ENCODE measurements around the gene ZBTB1. TPM values are rescaled to one million over a fixed set of nuclear protein-coding genes. Genes with fewer than 3 reads are reported as not detected.
A peak's percentile ranks its signal among the peaks of the same experiment; 100 is the strongest.
"Not testable (repeated sequence)": the region's sequence is repeated elsewhere in the genome, so short reads cannot be mapped to it uniquely, and the experiment has no call there.

The ZBTB1 gene
- total RNA-seq, 2 donors from 2014 or later, result 109 to 137 TPM

DNA sequence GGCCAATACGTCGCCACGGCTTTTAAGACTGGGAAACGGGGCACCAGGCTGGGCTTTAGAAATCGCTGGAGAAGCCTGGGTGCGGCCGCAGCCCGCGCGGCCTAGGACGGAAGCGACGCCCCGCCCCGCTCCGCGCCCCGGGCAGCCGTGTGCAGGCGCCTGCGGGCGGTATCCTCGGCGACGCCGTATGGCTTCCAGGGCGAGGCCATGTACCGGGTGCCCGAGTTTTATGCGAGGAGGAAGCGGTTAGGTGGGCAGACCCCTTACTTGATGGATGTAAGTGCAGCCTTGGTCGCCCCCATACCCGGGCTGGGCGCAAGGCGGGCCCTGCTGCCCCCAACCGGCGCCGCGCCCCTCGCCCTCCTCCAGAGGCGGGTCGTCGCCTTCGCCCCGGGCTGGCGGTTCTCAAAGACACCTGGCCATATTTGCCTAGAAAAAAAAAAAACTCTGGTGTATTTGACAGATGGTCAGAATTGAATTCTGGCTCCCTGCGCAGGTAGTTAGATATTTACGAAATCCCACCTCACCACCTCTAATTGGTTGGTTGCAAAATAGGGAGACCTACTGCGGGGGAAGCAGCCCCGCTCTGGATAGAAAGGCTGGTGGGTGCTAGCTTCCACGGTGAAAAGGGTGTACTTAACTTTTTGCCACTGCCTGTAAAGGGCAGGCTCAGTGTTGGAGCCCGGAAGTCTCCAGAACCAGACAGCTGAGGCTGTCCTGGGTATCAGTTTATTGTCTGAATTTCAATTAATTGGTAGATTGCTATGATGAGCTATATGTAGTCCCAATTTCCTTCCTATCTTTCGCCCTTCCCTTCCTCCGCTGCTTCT is 45.4 kb downstream of the ZBTB1 start, which contains the start of gene PPP1R36:
TSS of gene PPP1R36 (plus strand) at position 171 of the 830 bp plus-strand sequence. CDS start at position 208, 37 bp downstream.
- H3K27ac Mint-ChIP-seq, result no peak within 1 kb of the TSS
- H3K4me3 Mint-ChIP-seq, result peak within 1 kb of the TSS; percentile 85

DNA sequence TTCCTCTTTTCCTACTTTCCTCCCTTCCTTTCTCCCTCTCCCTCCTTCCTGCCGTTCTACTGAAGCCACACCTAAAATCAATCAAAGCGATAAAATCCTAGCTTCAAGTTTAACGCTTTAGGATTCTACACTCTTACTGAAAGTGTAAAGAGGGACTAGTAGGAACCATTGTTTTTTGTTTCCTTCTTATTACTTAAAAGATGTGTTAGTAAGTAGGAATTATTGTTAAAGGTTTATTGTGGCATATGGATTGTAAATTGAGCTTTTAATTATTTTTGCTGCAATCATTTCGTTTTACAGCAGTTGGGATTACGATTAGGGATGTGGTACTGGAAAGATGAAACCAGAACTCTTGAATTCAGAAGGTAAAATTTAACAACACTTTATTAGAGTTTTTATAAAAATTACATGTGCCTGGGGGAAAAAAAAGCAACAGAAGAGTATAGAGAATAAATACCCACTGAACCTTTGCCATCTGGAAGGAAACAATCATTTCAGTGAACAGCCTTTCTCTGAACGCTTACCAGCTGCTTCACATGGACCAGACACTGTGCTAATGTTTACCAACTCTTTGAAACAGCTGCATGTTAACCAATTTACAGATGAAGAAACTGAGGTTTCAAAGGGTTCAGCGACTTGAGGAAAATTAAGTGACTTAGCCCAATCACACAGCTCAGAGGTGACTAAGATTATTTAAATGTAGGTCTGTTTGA is 46.2 kb downstream of the ZBTB1 start:
- ATAC-seq (no peak), DNase-seq (no peak)
- Mint-ChIP-seq H3K27ac (no peak overlapping the region), H3K36me3 (ENCODE audit: low read depth) (peaks cover 2% of the 10 kb centered on the region), H3K4me3 (peak overlapping the region; percentile 85), H3K4me1 (peaks cover 17% of the 10 kb centered on the region), H3K27me3 (peaks cover 6% of the 10 kb centered on the region)
- no peaks in the 10 kb centered on the region for H3K9me3 ChIP-seq (ENCODE audit: control insufficient read depth, low read length, poor library complexity, severe bottlenecking)

More for the DNA sequence above, 45.4 kb downstream of the ZBTB1 start, which contains the start of gene PPP1R36:
- Mint-ChIP-seq H3K36me3 (ENCODE audit: low read depth) (peaks cover 2% of the 10 kb centered on the region), H3K27me3 (peaks cover 6% of the 10 kb centered on the region), H3K4me1 (peaks cover 17% of the 10 kb centered on the region)
- DNase-seq (peak; percentile 27 to 42 (median 31)), ATAC-seq (peak; percentile 99)
- H3K9me3 ChIP-seq (ENCODE audit: control insufficient read depth, low read length, poor library complexity, severe bottlenecking), result no peaks in the 10 kb centered on the region

DNA sequence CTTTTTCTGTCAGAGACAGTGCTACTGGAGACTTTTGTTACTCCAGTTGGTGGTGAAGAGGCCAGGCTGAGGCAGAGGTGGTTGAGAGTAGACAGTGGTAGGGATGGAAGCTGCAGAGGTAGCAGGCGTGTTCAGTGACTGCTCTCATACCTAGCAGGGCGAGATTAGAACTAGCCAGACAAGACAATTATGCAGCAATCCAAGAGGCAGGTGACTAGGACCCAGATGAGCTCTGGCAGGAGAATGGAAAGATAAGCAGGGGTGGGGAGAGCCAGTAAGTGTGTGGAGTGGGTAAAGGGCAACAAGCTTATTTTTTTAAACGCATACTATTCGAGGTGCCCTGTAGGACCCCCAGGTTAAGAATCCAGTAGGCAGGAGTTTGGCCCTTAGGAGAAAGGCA is 50.0 kb downstream of the ZBTB1 start:
- Mint-ChIP-seq H3K27ac (no peak overlapping the region), H3K4me1 (peaks cover 12% of the 10 kb centered on the region), H3K36me3 (ENCODE audit: low read depth) (peaks cover 2% of the 10 kb centered on the region), H3K27me3 (peaks cover 10% of the 10 kb centered on the region), H3K4me3 (no peak overlapping the region)
- DNase-seq, result no peak
- no peaks in the 10 kb centered on the region for H3K9me3 ChIP-seq (ENCODE audit: control insufficient read depth, low read length, poor library complexity, severe bottlenecking)
- no peak for ATAC-seq

DNA sequence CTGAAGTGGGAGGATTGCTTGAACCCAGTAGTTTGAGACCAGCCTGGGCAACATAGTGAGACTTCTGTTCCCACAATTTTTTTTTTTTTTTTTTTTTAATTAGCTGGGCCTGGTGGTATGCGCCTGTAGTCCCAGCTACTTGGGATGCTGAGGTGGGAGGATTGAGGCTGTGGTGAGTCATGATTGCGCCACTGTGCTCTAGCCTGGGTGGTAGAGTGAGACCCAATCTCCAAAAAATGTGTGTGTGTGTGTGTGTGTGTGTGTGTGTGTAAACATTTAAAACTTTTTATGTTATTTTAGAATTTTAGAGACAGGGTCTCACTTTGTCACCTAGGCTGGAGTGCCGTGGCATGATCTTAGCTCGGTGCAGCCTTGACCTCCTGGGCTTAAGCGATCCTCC is 52.0 kb downstream of the ZBTB1 start:
- H3K27ac Mint-ChIP-seq, result no peak overlapping the region
- H3K36me3 Mint-ChIP-seq (ENCODE audit: low read depth), result peaks cover 2% of the 10 kb centered on the region
- DNase-seq (no peak), ATAC-seq (no peak)
- H3K4me1 Mint-ChIP-seq, result peaks cover 15% of the 10 kb centered on the region
- H3K9me3 ChIP-seq (ENCODE audit: control insufficient read depth, low read length, poor library complexity, severe bottlenecking), result no peaks in the 10 kb centered on the region
- H3K27me3 Mint-ChIP-seq, result peaks cover 4% of the 10 kb centered on the region
- H3K4me3 Mint-ChIP-seq, result no peak overlapping the region

DNA sequence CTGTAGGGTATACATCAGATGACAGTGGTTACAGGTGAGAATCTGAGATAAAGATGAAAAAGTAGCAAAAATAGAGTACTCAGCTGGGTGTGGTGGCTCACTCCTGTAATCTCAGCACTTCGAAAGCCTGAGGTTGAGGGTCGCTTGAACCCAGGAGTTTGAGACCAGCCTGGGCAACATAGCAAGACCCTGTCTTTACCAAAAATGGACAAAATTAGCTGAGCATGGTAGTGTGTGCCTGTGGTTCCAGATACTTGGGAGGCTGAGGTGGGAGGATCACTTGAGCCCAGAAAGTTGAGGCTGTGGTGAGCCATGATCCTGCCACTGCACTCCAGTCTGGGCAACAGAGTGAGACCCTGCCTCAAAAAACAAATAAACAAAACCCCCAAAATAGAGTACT is 53.6 kb downstream of the ZBTB1 start:
- H3K27me3 Mint-ChIP-seq; ATAC-seq; H3K9me3 ChIP-seq (ENCODE audit: control insufficient read depth, low read length, poor library complexity, severe bottlenecking); DNase-seq; H3K36me3 Mint-ChIP-seq (ENCODE audit: low read depth); H3K27ac Mint-ChIP-seq; H3K4me3 Mint-ChIP-seq: not testable (repeated sequence)
- H3K4me1 Mint-ChIP-seq, result peaks cover 15% of the 10 kb centered on the region

DNA sequence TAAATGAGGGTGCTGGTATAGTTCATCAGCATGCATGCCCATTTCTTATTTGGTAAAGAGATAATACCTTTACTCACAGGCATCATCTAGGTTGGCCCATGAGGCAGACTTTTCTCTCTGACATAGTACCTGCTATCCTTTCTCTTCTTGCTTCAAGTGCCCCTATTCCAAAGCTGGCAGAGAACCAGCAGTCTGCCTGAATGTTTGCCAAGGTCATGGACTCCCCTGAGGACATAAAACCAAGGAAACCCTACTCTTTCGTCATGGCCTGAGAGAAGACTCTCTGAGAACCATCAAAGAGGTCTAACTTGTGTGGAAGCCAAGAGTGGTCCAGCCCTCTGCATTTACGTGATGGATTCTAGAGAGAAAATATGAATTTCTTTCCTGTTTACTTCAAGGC is 57.1 kb downstream of the ZBTB1 start:
- Mint-ChIP-seq H3K27me3 (peaks cover 9% of the 10 kb centered on the region), H3K4me1 (peaks cover 12% of the 10 kb centered on the region), H3K4me3 (no peak overlapping the region), H3K27ac (no peak overlapping the region), H3K36me3 (ENCODE audit: low read depth) (no peaks in the 10 kb centered on the region)
- DNase-seq (no peak), ATAC-seq (no peak)
- no peaks in the 10 kb centered on the region for H3K9me3 ChIP-seq (ENCODE audit: control insufficient read depth, low read length, poor library complexity, severe bottlenecking)

DNA sequence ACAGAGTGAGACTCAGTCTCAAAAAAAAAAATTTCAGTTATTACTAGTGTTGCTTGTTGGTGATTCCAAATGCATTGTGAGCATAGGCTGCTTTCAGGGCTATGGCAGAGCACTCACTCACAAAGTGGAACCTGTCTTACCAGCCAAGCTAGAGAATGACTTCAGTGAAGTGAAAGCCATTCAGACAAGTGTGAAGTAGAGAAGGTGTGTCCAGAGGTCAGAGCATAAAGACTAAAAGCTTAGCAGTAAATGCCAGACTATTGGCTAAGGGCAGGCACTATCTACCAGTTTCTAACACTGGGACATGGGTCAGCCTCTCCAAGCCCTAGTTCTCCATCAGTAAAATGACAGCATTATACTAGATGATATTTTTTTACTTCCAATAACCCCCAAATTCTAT is 57.9 kb downstream of the ZBTB1 start:
- Mint-ChIP-seq H3K4me1 (peaks cover 12% of the 10 kb centered on the region), H3K4me3 (no peak overlapping the region), H3K27ac (no peak overlapping the region), H3K36me3 (ENCODE audit: low read depth) (no peaks in the 10 kb centered on the region), H3K27me3 (peaks cover 9% of the 10 kb centered on the region)
- H3K9me3 ChIP-seq (ENCODE audit: control insufficient read depth, low read length, poor library complexity, severe bottlenecking), result no peaks in the 10 kb centered on the region
- no peak for DNase-seq
- no peak for ATAC-seq

DNA sequence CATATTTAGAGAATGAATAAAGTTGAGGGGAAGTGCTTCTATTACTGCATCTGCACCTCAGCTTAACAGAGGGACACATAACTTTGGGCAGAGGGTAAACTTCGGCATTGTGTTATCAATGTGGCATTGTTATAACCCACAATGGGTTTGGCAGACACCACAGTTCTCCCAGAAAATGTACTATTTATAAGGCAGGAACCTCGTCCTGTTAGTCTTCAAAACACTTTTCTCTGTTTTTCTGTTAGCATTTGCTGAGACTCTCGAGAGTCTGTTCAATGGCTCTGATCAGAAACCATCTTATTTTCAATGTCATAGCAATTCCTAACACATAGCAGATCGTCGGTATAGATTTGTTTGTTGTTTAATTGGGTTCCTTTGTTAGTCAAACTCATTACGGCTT is 59.1 kb downstream of the ZBTB1 start:
- H3K27me3 Mint-ChIP-seq, result peaks cover 5% of the 10 kb centered on the region
- ATAC-seq (no peak), DNase-seq (no peak)
- no peaks in the 10 kb centered on the region for H3K9me3 ChIP-seq (ENCODE audit: control insufficient read depth, low read length, poor library complexity, severe bottlenecking)
- H3K4me3 Mint-ChIP-seq, result no peak overlapping the region
- H3K4me1 Mint-ChIP-seq, result peaks cover 12% of the 10 kb centered on the region
- no peak overlapping the region for H3K27ac Mint-ChIP-seq
- no peaks in the 10 kb centered on the region for H3K36me3 Mint-ChIP-seq (ENCODE audit: low read depth)

DNA sequence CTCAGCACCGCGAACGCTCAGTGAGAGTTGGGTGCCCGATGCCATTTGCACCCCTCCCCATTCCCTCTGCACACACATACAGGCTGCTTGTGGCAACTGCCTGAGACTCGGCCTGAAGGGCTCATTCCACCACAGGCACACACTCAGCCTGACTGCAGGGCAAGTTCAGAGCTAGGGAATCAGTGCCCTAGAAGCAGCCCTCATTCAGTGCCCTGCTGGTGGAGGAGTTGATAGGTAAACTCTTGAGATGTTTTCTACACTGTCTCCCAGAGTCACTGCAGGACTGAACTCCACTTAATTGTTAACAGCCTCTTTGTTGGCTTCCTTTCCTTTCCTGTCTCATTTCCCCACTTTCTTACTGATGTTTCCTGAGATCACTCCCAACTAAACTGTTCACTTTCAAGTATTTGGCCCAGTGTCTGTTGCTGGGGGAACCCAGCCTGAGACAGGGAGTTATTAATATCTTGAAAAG is 62.1 kb downstream of the ZBTB1 start:
- ATAC-seq (no peak), DNase-seq (no peak)
- Mint-ChIP-seq H3K27ac (no peak overlapping the region), H3K4me1 (peaks cover 2% of the 10 kb centered on the region), H3K4me3 (no peak overlapping the region), H3K27me3 (peaks cover 5% of the 10 kb centered on the region), H3K36me3 (ENCODE audit: low read depth) (no peaks in the 10 kb centered on the region)
- H3K9me3 ChIP-seq (ENCODE audit: control insufficient read depth, low read length, poor library complexity, severe bottlenecking), result no peaks in the 10 kb centered on the region

DNA sequence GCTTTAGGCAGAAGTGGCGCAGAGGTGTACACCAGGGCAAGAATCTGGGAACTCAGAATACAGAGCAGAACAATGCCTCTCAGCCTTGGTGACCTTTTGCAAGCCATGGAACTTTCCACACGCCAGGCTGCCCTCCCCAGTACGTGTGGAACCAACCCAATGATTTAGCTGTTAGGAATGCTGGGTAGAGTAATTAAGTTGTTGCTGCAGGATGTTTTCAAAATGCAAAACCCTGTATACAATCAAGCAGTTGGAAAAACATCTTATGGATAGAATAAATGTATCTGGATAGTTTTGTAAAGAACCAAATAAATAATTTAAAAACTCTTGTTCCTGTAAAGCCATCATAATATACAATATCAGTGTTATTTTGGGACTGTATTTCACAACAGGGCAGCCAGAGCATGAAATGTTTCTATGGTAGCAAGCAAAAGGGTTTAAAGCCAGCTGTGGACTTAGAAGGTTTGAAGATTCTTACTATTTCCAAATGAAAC is 64.6 kb downstream of the ZBTB1 start:
- H3K4me3 Mint-ChIP-seq, result no peak overlapping the region
- DNase-seq (no peak), ATAC-seq (no peak)
- H3K9me3 ChIP-seq (ENCODE audit: control insufficient read depth, low read length, poor library complexity, severe bottlenecking), result no peaks in the 10 kb centered on the region
- no peak overlapping the region for H3K27ac Mint-ChIP-seq
- peaks cover 5% of the 10 kb centered on the region for H3K27me3 Mint-ChIP-seq
- no peaks in the 10 kb centered on the region for H3K4me1 Mint-ChIP-seq
- no peaks in the 10 kb centered on the region for H3K36me3 Mint-ChIP-seq (ENCODE audit: low read depth)

DNA sequence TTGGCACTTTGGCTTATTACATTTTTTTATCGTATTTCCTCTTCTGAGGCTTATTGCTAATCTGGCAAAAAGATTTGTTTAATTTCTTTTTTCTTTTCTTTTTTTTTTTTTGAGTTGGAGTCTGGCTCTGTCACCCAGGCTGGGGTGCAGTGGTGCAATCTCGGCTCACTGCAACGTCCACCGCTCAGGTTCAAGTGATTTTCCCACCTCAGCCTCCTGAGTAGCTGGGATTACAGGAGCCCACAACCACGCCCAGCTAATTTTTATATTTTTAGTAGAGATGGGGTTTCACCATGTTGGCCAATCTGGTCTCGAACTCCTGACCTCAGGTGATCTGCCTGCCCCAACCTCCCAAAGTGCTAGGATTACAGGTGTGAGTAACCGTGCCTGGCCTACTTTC is 65.1 kb downstream of the ZBTB1 start:
- ATAC-seq; H3K4me3 Mint-ChIP-seq; DNase-seq; H3K9me3 ChIP-seq (ENCODE audit: control insufficient read depth, low read length, poor library complexity, severe bottlenecking); H3K27ac Mint-ChIP-seq; H3K36me3 Mint-ChIP-seq (ENCODE audit: low read depth); H3K4me1 Mint-ChIP-seq; H3K27me3 Mint-ChIP-seq: not testable (repeated sequence)

DNA sequence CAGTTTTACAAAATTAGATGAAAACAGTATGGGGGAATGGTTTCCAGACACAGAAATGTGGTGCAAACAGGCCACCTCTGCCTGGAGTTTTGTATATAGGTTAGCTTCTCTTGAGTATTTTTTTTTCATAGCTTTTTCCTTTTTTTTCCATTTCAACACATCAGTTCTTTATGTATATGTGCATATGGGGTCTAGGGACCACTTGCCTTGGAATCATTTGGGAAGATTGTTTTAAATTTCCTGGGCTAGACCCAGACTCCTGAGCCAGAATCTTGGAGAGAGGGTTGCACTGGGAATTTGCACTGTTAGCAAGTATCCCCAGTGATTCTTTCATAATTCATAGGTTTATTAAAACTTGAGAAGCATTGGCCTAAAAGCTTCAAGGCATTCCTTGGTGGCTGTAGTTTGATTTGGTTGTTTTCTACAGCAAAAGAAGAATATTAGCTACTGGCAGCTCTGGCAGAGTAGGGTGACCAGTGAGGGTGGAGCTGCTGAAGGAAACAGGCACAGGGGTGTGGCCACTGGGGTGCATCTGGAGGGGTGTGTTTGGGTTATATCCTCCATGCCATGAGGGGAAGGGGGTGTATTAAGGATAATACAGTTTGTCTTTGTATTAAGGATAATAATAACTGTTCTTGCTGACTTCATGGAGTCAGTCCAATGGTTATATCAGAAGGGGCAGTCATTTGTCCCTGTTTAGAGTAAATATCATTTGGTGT is 68.0 kb downstream of the ZBTB1 start:
- DNase-seq, result no peak
- no peaks in the 10 kb centered on the region for H3K9me3 ChIP-seq (ENCODE audit: control insufficient read depth, low read length, poor library complexity, severe bottlenecking)
- Mint-ChIP-seq H3K4me1 (no peaks in the 10 kb centered on the region), H3K4me3 (no peak overlapping the region), H3K36me3 (ENCODE audit: low read depth) (no peaks in the 10 kb centered on the region), H3K27me3 (no peaks in the 10 kb centered on the region), H3K27ac (no peak overlapping the region)
- no peak for ATAC-seq

DNA sequence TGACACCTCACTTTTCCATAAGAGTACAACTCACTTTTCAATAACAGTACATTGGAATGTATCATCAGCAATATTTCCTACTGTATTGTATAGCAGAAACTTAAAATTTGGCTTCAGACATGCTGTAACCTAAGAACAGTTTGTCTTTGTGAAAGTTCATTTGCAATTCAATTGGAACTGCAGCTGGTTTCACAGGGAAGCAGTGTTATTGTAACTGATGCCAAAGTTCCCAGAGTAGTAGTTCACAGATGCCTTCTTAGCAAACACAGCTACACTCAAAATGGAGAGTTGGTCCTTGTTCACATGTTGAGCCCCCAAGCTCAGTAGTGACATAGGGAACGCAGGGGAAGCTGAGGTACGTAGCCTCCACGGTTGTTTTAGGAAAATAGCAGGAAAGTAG is 68.5 kb downstream of the ZBTB1 start:
- no peak overlapping the region for H3K4me3 Mint-ChIP-seq
- no peaks in the 10 kb centered on the region for H3K36me3 Mint-ChIP-seq (ENCODE audit: low read depth)
- H3K4me1 Mint-ChIP-seq, result no peaks in the 10 kb centered on the region
- DNase-seq (no peak), ATAC-seq (no peak)
- no peaks in the 10 kb centered on the region for H3K9me3 ChIP-seq (ENCODE audit: control insufficient read depth, low read length, poor library complexity, severe bottlenecking)
- no peaks in the 10 kb centered on the region for H3K27me3 Mint-ChIP-seq
- H3K27ac Mint-ChIP-seq, result no peak overlapping the region
